Endodermal cell (in vitro differentiated cells): ENCODE data around the gene AOX1. TPM values are rescaled to one million over a fixed set of nuclear protein-coding genes. Genes with fewer than 3 reads are reported as not detected.

ENCODE experiments used
- DNase-seq: peaks from one replicate; pipeline ENCODE4 v3.0.0-alpha.2; 2017
- H3K27ac ChIP-seq: 2 replicates; pipeline ENCODE4 v1.5.1; 2013; ENCODE audit warnings: mild to moderate bottlenecking, low read depth, low read length, moderate library complexity
- H3K27me3 ChIP-seq: 2 replicates; pipeline ENCODE4 v1.6.1; 2013; ENCODE audit warnings: mild to moderate bottlenecking, low read length, moderate library complexity; ENCODE audit not compliant: insufficient read depth, control insufficient read depth, poor library complexity, severe bottlenecking
- H3K36me3 ChIP-seq: 2 replicates; pipeline ENCODE4 v1.7.0; 2013; ENCODE audit warnings: mild to moderate bottlenecking, low read length, moderate library complexity; ENCODE audit not compliant: control insufficient read depth, insufficient read depth
- H3K4me1 ChIP-seq: one replicate; pipeline ENCODE4 v1.7.0; 2013; ENCODE audit warnings: low read length; ENCODE audit not compliant: control insufficient read depth, insufficient read depth
- H3K4me3 ChIP-seq: 2 replicates; pipeline ENCODE4 v1.5.1; 2013; ENCODE audit warnings: mild to moderate bottlenecking, low read length, moderate library complexity
- H3K9ac ChIP-seq: 2 replicates; pipeline ENCODE4 v1.6.1; 2013; ENCODE audit warnings: mild to moderate bottlenecking, low read length, moderate library complexity; ENCODE audit not compliant: poor library complexity, severe bottlenecking; ENCODE audit errors: extremely low read depth
- H3K9me3 ChIP-seq: 2 replicates; pipeline ENCODE4 v1.6.1; 2013; ENCODE audit warnings: mild to moderate bottlenecking, low read length, moderate library complexity; ENCODE audit not compliant: control insufficient read depth
- H3K27ac Mint-ChIP-seq: 2 replicates; pipeline ENCODE4 v1.8.0; 2020; ENCODE audit warnings: mixed read lengths
- H3K27me3 Mint-ChIP-seq: 2 replicates; pipeline ENCODE4 v1.8.0; 2021; ENCODE audit warnings: mild to moderate bottlenecking, mixed read lengths; ENCODE audit not compliant: insufficient read depth
- H3K36me3 Mint-ChIP-seq: 2 replicates; pipeline ENCODE4 v1.8.0; 2020; ENCODE audit warnings: low read depth, mixed read lengths
- H3K4me1 Mint-ChIP-seq: 2 replicates; pipeline ENCODE4 v1.8.0; 2020; ENCODE audit warnings: mixed read lengths
- H3K4me3 Mint-ChIP-seq: 2 replicates; pipeline ENCODE4 v1.8.0; 2020; ENCODE audit warnings: mild to moderate bottlenecking, moderate library complexity, mixed read lengths
- H3K9me3 Mint-ChIP-seq: 2 replicates; pipeline ENCODE4 v1.8.0; 2020; ENCODE audit warnings: mild to moderate bottlenecking, mixed read lengths
- CTCF ChIP-seq: fragments of 200-600 bp; sonication (generic); conservative IDR thresholded peaks from 2 replicates; pipeline ENCODE4 v1.5.0; 2021; ENCODE audit warnings: antibody characterized with exemption, mild to moderate bottlenecking
- WGBS, 2 experiments: methylation state at CpG; one replicate each; pipeline versions ENCODE4 v1.1.5 to v1.1.7; 2013; ENCODE audit warnings: missing lambda C conversion rate in 2 of 2, mixed read lengths in 1 of 2; ENCODE audit not compliant: insufficient coverage in 1 of 2, insufficient read length in 1 of 2; 5-methylcytosine and 5-hydroxymethylcytosine counted together
- total RNA-seq, 2 donors: library from RNA; stranded (reverse); fragmentation: NEBNext Ultra II Directional in 1 of 2; extraction: Animal tissue kit (Norgen Biotek cat#: 25700) in 1 of 2; gene quantifications; 2 replicates in 1 of 2; 3 replicates in 1 of 2; pipeline ENCODE4 v1.2.1, GENCODE V29; 2021

AOX1 gene
- total RNA-seq, 2 donors from 2014 or later, result 8.8 to 15.5 TPM

DNA sequence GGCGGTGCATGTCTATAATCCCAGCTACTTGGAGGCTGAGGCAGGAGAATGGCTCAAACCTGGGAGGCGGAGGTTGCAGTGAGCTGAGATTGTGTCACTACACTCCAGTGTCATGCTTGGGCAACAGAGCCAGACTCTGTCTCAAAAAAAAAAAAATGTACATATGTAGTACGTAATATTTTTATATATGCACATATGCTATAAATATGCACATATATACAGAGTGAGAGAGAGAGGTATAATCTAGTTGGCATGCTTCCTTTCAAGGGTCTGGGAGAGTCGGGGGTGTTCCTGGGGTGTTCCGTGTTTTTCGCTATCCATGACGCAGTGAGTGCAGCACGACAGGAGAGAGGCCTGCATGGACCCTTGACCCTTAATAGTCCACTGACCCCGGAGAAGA is 83.5 kb downstream of the AOX1 start:
- H3K27me3 ChIP-seq, result no peaks in the 10 kb centered on the region
- H3K9ac ChIP-seq, result no peak overlapping the region
- no peaks in the 10 kb centered on the region for H3K36me3 ChIP-seq
- no peak overlapping the region for H3K27ac ChIP-seq
- no peaks in the 10 kb centered on the region for H3K9me3 Mint-ChIP-seq
- H3K4me3 ChIP-seq, result no peak overlapping the region
- H3K9me3 ChIP-seq, result no peaks in the 10 kb centered on the region
- peaks cover 5% of the 10 kb centered on the region for H3K4me1 Mint-ChIP-seq
- no peak overlapping the region for H3K4me3 Mint-ChIP-seq
- TF ChIP-seq CTCF, result no peak
- H3K4me1 ChIP-seq, result no peaks in the 10 kb centered on the region
- WGBS, 2 experiments, result 96% methylated on average over 8 of the region's 9 CpGs
- peaks cover 7% of the 10 kb centered on the region for H3K36me3 Mint-ChIP-seq
- H3K27me3 Mint-ChIP-seq, result no peaks in the 10 kb centered on the region
- no peak for DNase-seq
- H3K27ac Mint-ChIP-seq, result no peak overlapping the region

DNA sequence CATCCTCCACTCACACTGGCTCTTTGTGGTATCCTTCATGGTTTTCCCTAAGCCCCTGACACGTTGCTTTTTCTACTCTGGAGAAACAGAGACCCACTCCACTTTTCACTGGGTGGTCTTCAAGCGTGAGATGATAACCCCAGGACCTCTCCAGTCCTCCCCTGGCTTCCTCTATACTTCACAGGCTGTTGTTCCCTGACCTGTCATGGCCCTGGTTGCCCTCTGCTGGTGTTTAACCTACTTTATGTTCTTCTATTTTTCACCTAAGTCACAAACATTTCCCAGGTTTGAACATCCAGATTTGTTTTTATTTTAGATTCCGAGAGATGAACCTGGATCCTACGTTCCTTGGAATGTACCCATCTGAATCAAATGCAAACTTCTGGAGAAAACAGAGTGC is 84.5 kb downstream of the AOX1 start:
- Histone ChIP-seq H3K27me3 (no peaks in the 10 kb centered on the region), H3K4me3 (no peak overlapping the region), H3K4me1 (no peaks in the 10 kb centered on the region), H3K9ac (no peak overlapping the region), H3K9me3 (no peaks in the 10 kb centered on the region), H3K36me3 (no peaks in the 10 kb centered on the region), H3K27ac (no peak overlapping the region)
- 69 to 93% methylated on average over 3 to 4 of the region's 4 CpGs for WGBS, 2 experiments
- no peak overlapping the region for H3K4me3 Mint-ChIP-seq
- no peaks in the 10 kb centered on the region for H3K27me3 Mint-ChIP-seq
- peak; percentile 67 for TF ChIP-seq CTCF
- H3K4me1 Mint-ChIP-seq, result peaks cover 5% of the 10 kb centered on the region
- H3K36me3 Mint-ChIP-seq, result peaks cover 7% of the 10 kb centered on the region
- peak overlapping the region; percentile 50 for H3K27ac Mint-ChIP-seq
- DNase-seq, result no peak
- H3K9me3 Mint-ChIP-seq, result no peaks in the 10 kb centered on the region

DNA sequence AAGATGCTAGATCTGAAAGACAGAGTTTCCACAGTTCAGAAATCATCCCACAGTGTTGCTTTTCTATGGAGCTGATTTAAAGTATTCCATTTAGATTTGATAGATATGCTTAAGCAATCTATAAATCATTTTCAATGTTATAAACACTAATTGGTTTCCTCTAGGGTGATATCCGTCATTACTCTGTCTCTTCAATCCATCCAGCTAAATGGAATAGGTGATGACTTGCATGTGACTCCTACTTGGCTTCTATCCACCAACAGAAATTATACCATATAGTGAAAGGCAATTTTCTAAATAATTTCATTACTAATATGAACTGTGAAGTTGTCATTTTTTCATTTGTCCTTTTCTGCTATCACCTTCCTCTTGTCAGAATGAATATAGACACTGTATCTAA is 84.9 kb downstream of the AOX1 start:
- Histone ChIP-seq H3K4me3 (no peak overlapping the region), H3K27me3 (no peaks in the 10 kb centered on the region), H3K4me1 (no peaks in the 10 kb centered on the region), H3K9ac (no peak overlapping the region), H3K36me3 (no peaks in the 10 kb centered on the region), H3K27ac (no peak overlapping the region), H3K9me3 (no peaks in the 10 kb centered on the region)
- no peaks in the 10 kb centered on the region for H3K27me3 Mint-ChIP-seq
- no peak overlapping the region for H3K27ac Mint-ChIP-seq
- no peak for DNase-seq
- H3K36me3 Mint-ChIP-seq, result peaks cover 7% of the 10 kb centered on the region
- peaks cover 5% of the 10 kb centered on the region for H3K4me1 Mint-ChIP-seq
- H3K4me3 Mint-ChIP-seq, result no peak overlapping the region
- WGBS, 2 experiments, result 100% methylated on average over 1 of the region's 1 CpG
- TF ChIP-seq CTCF, result no peak
- no peaks in the 10 kb centered on the region for H3K9me3 Mint-ChIP-seq
